ENCODE measurements around the gene SORD.

DNA sequence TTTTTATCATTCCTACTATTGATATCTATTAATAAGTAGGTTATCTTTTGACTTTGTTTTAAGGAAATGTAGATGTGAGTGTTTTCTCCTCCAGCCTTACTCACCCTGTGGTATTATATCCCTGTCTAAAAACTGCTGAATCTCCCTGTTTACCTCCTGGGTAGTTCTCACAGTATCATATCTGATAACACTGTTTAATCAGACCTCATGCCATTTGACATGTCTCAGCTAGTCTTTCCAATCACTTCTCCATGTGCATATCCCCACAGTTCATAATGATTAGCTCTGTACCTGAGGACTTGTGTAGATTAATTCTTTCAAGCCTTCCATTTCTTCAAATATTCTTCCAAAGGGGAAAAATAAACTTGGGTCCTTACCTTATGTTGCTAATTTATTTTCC, 60.2 kb downstream of the SORD start:
- TF ChIP-seq POLR2A (IDR thresholded peaks at IDR 0.05; ENCODE audit: low read depth, low read length): no peak
- TF ChIP-seq POLR2AphosphoS5 (IDR thresholded peaks at IDR 0.05; ENCODE audit: low read depth, low read length): no peak

Measured in GM12892 (cell line).